ENCODE results near the gene XK.

XK gene

GRCh38 chrX:37690119-37690518 lies 4.5 kb downstream of the XK start:
- Histone ChIP-seq H3K36me3 (ENCODE audit: low read length) (no peaks in the 10 kb centered on the region), H3K9ac (ENCODE audit: low read length) (no peak overlapping the region), H3K4me2 (ENCODE audit: low read depth, low read length, poor library complexity, severe bottlenecking) (no peak overlapping the region), H3K79me2 (ENCODE audit: insufficient read depth, low read length) (no peaks in the 10 kb centered on the region), H3K27me3 (ENCODE audit: low read length) (no peaks in the 10 kb centered on the region), H4K20me1 (ENCODE audit: low read depth, low read length) (no peaks in the 10 kb centered on the region), H3K27ac (ENCODE audit: low read depth, low read length) (no peak overlapping the region), H3K9me3 (ENCODE audit: insufficient read depth, low read length) (no peaks in the 10 kb centered on the region), H2AFZ (ENCODE audit: low read depth, low read length, severe bottlenecking) (no peak overlapping the region), H3K9me2 (replicated peaks; ENCODE audit: insufficient read depth, low read length) (no peaks in the 10 kb centered on the region), H3K4me3 (ENCODE audit: insufficient read depth, low read length, poor library complexity, severe bottlenecking) (no peak overlapping the region), H3F3A (ENCODE audit: insufficient read depth) (peaks cover 4% of the 10 kb centered on the region; the same call in 1 of the 2 replicates)
- TF ChIP-seq EZH2phosphoT487 (conservative IDR thresholded peaks at IDR 0.05; ENCODE audit: low read length): no peak
- no peak for TF ChIP-seq CTCF (IDR thresholded peaks at IDR 0.05; ENCODE audit: insufficient read depth, low read length, poor library complexity, severe bottlenecking)

DNA sequence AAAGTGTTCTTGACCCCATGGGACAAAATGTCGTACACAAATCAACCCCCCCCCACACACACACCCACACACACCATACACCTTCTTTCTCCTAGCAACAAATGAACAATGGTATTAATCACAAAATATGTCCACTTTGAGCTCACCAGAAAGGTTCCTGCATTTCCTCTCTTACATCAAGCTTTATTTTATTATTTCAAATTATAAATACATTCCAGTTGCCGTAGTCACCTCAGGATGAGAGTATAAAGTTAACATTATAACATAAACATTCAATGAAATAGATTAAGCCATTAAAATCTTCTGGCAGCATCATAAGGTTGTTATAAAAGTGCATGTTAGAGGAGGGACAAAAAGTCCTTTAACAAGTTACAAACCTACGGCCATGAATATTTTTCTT lies 7.3 kb downstream of the XK start:
- no peak overlapping the region for H2AFZ ChIP-seq (ENCODE audit: low read depth, low read length, severe bottlenecking)
- H3K4me2 ChIP-seq (ENCODE audit: low read depth, low read length, poor library complexity, severe bottlenecking): no peak overlapping the region
- H3K36me3 ChIP-seq (ENCODE audit: low read length): no peaks in the 10 kb centered on the region
- no peaks in the 10 kb centered on the region for H3K9me3 ChIP-seq (ENCODE audit: insufficient read depth, low read length)
- TF ChIP-seq EZH2phosphoT487 (conservative IDR thresholded peaks at IDR 0.05; ENCODE audit: low read length) (no peak), CTCF (IDR thresholded peaks at IDR 0.05; ENCODE audit: insufficient read depth, low read length, poor library complexity, severe bottlenecking) (no peak)
- no peaks in the 10 kb centered on the region for H3K79me2 ChIP-seq (ENCODE audit: insufficient read depth, low read length)
- H3F3A ChIP-seq (ENCODE audit: insufficient read depth): no peaks in the 10 kb centered on the region
- no peak overlapping the region for H3K4me3 ChIP-seq (ENCODE audit: insufficient read depth, low read length, poor library complexity, severe bottlenecking)
- no peaks in the 10 kb centered on the region for H3K27me3 ChIP-seq (ENCODE audit: low read length)
- no peaks in the 10 kb centered on the region for H3K9me2 ChIP-seq (replicated peaks; ENCODE audit: insufficient read depth, low read length)
- no peak overlapping the region for H3K27ac ChIP-seq (ENCODE audit: low read depth, low read length)
- no peak overlapping the region for H3K9ac ChIP-seq (ENCODE audit: low read length)
- no peaks in the 10 kb centered on the region for H4K20me1 ChIP-seq (ENCODE audit: low read depth, low read length)

DNA sequence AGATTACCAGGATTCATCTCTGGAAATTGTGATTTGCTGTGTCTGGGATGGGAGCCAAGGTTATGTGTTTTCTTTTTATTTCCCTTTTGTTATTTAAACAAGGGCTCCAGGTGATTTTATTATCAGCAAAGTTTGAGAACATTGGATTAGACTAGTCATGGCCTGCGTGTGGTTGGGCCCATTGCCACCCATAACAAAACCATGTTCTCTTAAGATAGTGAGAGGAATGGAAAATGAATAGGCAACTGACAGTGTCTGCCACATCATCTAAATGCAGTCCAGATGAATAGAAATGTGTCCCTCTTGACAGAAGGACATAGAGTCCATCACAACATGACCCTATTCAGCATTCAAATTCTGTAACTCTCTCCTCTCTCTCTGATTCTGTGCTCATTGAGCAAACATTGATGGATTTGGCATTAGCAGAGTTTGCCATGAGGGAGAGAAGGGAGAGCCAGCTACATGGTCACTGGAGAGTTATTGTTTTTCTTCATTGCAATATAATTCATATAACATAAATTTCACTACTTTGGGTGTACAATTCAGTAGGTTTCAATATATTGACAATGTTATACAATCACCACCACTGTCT lies 11.7 kb downstream of the XK start:
- TF ChIP-seq CTCF (IDR thresholded peaks at IDR 0.05; ENCODE audit: insufficient read depth, low read length, poor library complexity, severe bottlenecking) (no peak), EZH2phosphoT487 (conservative IDR thresholded peaks at IDR 0.05; ENCODE audit: low read length) (no peak)
- Histone ChIP-seq H3K79me2 (ENCODE audit: insufficient read depth, low read length) (no peaks in the 10 kb centered on the region), H3K27ac (ENCODE audit: low read depth, low read length) (no peak overlapping the region), H3K9me3 (ENCODE audit: insufficient read depth, low read length) (no peaks in the 10 kb centered on the region), H3F3A (ENCODE audit: insufficient read depth) (no peaks in the 10 kb centered on the region), H3K27me3 (ENCODE audit: low read length) (no peaks in the 10 kb centered on the region), H3K4me2 (ENCODE audit: low read depth, low read length, poor library complexity, severe bottlenecking) (no peak overlapping the region), H2AFZ (ENCODE audit: low read depth, low read length, severe bottlenecking) (no peak overlapping the region), H4K20me1 (ENCODE audit: low read depth, low read length) (no peaks in the 10 kb centered on the region), H3K9me2 (replicated peaks; ENCODE audit: insufficient read depth, low read length) (no peaks in the 10 kb centered on the region), H3K36me3 (ENCODE audit: low read length) (no peaks in the 10 kb centered on the region), H3K9ac (ENCODE audit: low read length) (no peak overlapping the region), H3K4me3 (ENCODE audit: insufficient read depth, low read length, poor library complexity, severe bottlenecking) (no peak overlapping the region)

Data from SU-DHL-6 (cell line).